Astrocyte (in vitro differentiated cells and primary cell): Measurements from ENCODE around the gene TAS2R3. TPM values are rescaled to one million over a fixed set of nuclear protein-coding genes. Genes with fewer than 3 reads are reported as not detected.
A peak's percentile ranks its signal among the peaks of the same experiment; 100 is the strongest.
"Not testable (repeated sequence)": the region's sequence is repeated elsewhere in the genome, so short reads cannot be mapped to it uniquely, and the experiment has no call there.

ENCODE experiments used
- DNase-seq: peaks from one replicate; pipeline ENCODE4 v3.0.0-alpha.2; 2010; ENCODE audit warnings: low read depth
- FAIRE-seq: peaks from 2 replicates; lab custom pipeline; 2011; peaks lifted over from hg19 to GRCh38; lab: Jason Lieb, UNC
- H2AFZ ChIP-seq: 2 replicates; pipeline ENCODE4 v1.6.0; 2012; ENCODE audit warnings: low read depth, low read length, inconsistent platforms
- H3K27ac ChIP-seq: 2 replicates; pipeline ENCODE4 v1.5.1; 2011; ENCODE audit warnings: low read depth, low read length, inconsistent platforms
- H3K27me3 ChIP-seq: 2 replicates; pipeline ENCODE4 v1.6.0; 2011; ENCODE audit warnings: low read length, inconsistent platforms; ENCODE audit not compliant: insufficient read depth
- H3K36me3 ChIP-seq: 2 replicates; pipeline ENCODE4 v1.5.1; 2011; ENCODE audit warnings: low read length, inconsistent platforms; ENCODE audit not compliant: insufficient read depth
- H3K4me1 ChIP-seq: 2 replicates; pipeline ENCODE4 v1.5.1; 2011; ENCODE audit warnings: low read length, inconsistent platforms; ENCODE audit not compliant: insufficient read depth
- H3K4me2 ChIP-seq: 2 replicates; pipeline ENCODE4 v1.6.0; 2012; ENCODE audit warnings: low read length, inconsistent platforms
- H3K4me3 ChIP-seq: 2 replicates; pipeline ENCODE4 v1.5.1; 2011; ENCODE audit warnings: low read depth, mild to moderate bottlenecking, low read length, inconsistent platforms; ENCODE audit not compliant: insufficient read depth
- H3K79me2 ChIP-seq: 2 replicates; pipeline ENCODE4 v1.6.0; 2012; ENCODE audit warnings: mild to moderate bottlenecking, low read length, inconsistent platforms; ENCODE audit not compliant: insufficient read depth
- H3K9ac ChIP-seq: 2 replicates; pipeline ENCODE4 v1.6.0; 2012; ENCODE audit warnings: mild to moderate bottlenecking, low read length, inconsistent platforms
- H3K9me3 ChIP-seq: 2 replicates; pipeline ENCODE4 v1.5.1; 2012; ENCODE audit warnings: low read depth, mild to moderate bottlenecking, low read length, inconsistent platforms; ENCODE audit not compliant: insufficient read depth
- H4K20me1 ChIP-seq: 2 replicates; pipeline ENCODE4 v1.6.0; 2012; ENCODE audit warnings: low read length, inconsistent platforms; ENCODE audit not compliant: insufficient read depth
- H3K27ac Mint-ChIP-seq: one replicate; pipeline ENCODE4 v1.8.0; 2021; ENCODE audit warnings: mild to moderate bottlenecking, mixed read lengths; ENCODE audit not compliant: unreplicated experiment
- H3K27me3 Mint-ChIP-seq: one replicate; pipeline ENCODE4 v1.8.0; 2021; ENCODE audit warnings: low read depth, mixed read lengths; ENCODE audit not compliant: unreplicated experiment
- H3K36me3 Mint-ChIP-seq: one replicate; pipeline ENCODE4 v1.8.0; 2021; ENCODE audit warnings: low read depth, mixed read lengths; ENCODE audit not compliant: unreplicated experiment
- H3K4me1 Mint-ChIP-seq: one replicate; pipeline ENCODE4 v1.8.0; 2021; ENCODE audit warnings: low read depth, mixed read lengths; ENCODE audit not compliant: unreplicated experiment
- H3K4me3 Mint-ChIP-seq: one replicate; pipeline ENCODE4 v1.8.0; 2021; ENCODE audit warnings: mild to moderate bottlenecking, moderate library complexity, mixed read lengths; ENCODE audit not compliant: unreplicated experiment
- H3K9me3 Mint-ChIP-seq: one replicate; pipeline ENCODE4 v1.8.0; 2021; ENCODE audit warnings: mild to moderate bottlenecking, mixed read lengths; ENCODE audit not compliant: unreplicated experiment
- EZH2 ChIP-seq: IDR thresholded peaks from 2 replicates; pipeline ENCODE4 v1.6.1; 2012; ENCODE audit warnings: mild to moderate bottlenecking, low read length, inconsistent platforms; ENCODE audit not compliant: insufficient read depth
- total RNA-seq: library from RNA; stranded (reverse); gene quantifications from 2 replicates; pipeline ENCODE4 v1.2.1, GENCODE V29; 2021
- TF ChIP-seq, protein P1 (sequence below): IDR thresholded peaks from 2 replicates; pipeline ENCODE4 v1.5.1; 2011; ENCODE audit warnings: low read depth, mild to moderate bottlenecking, inconsistent platforms, low read length, moderate library complexity; ENCODE audit not compliant: insufficient read depth

Gene TAS2R3
- total RNA-seq, 1 donor from 2014 or later = 1.00 TPM

DNA sequence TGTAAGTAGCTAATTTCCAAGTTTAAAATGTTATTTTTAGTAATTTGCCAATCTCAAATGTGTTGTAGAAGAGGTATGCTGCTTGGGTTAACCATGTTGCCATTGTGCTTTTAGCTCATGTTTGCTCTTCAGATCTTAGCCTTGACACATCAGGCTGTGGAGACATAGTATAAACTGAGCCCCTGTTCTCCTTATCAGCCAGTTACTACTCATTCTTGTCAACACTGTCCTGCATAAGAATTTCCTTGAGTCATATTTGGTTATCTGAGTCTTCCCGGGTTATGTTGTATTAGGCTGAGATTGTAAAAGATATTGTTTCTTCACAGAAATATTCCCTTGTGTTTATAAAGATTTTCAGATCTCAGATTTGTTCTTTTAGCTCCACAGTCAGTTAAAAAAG, 21.7 kb upstream of the TAS2R3 start:
- H3K4me1 Mint-ChIP-seq = peaks cover 8% of the 10 kb centered on the region
- Histone ChIP-seq H3K4me3 (no peak overlapping the region), H3K27ac (no peak overlapping the region), H3K9ac (no peak overlapping the region), H3K4me2 (no peak overlapping the region), H4K20me1 (peaks cover 13% of the 10 kb centered on the region), H3K36me3 (peaks cover 50% of the 10 kb centered on the region), H3K4me1 (peaks cover 12% of the 10 kb centered on the region), H3K9me3 (no peaks in the 10 kb centered on the region), H3K79me2 (peaks cover 38% of the 10 kb centered on the region), H3K27me3 (no peaks in the 10 kb centered on the region), H2AFZ (no peak overlapping the region)
- peaks cover 12% of the 10 kb centered on the region for H3K36me3 Mint-ChIP-seq
- FAIRE-seq (no peak), DNase-seq (no peak)
- H3K27ac Mint-ChIP-seq = no peak overlapping the region
- H3K27me3 Mint-ChIP-seq = no peaks in the 10 kb centered on the region
- TF ChIP-seq, protein P1, sequence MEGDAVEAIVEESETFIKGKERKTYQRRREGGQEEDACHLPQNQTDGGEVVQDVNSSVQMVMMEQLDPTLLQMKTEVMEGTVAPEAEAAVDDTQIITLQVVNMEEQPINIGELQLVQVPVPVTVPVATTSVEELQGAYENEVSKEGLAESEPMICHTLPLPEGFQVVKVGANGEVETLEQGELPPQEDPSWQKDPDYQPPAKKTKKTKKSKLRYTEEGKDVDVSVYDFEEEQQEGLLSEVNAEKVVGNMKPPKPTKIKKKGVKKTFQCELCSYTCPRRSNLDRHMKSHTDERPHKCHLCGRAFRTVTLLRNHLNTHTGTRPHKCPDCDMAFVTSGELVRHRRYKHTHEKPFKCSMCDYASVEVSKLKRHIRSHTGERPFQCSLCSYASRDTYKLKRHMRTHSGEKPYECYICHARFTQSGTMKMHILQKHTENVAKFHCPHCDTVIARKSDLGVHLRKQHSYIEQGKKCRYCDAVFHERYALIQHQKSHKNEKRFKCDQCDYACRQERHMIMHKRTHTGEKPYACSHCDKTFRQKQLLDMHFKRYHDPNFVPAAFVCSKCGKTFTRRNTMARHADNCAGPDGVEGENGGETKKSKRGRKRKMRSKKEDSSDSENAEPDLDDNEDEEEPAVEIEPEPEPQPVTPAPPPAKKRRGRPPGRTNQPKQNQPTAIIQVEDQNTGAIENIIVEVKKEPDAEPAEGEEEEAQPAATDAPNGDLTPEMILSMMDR = no peak
- no peak for TF ChIP-seq EZH2
- no peak overlapping the region for H3K4me3 Mint-ChIP-seq
- no peaks in the 10 kb centered on the region for H3K9me3 Mint-ChIP-seq

DNA sequence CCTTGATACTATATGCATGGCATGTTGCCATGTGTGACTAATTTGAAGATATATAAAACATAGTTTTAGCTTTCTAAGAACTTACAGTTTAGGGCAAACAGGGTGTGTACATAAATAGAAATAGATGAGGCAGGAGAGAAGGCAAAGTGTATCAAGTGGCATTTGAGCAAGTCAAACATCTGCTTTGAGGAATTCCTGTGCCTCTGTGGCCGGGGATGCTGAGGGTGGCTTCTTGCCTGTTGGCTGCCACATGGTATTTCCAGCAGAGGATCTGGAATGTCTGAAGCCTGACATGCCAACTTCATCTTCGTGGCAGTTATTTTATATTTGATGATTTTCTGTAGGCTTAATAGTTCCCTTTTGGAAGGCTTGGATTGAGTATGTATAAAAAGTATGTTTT, 19.8 kb upstream of the TAS2R3 start:
- no peak for TF ChIP-seq EZH2
- TF ChIP-seq, protein P1 = no peak
- peaks cover 5% of the 10 kb centered on the region for H3K4me1 ChIP-seq
- peaks cover 8% of the 10 kb centered on the region for H3K4me1 Mint-ChIP-seq
- peaks cover 28% of the 10 kb centered on the region for H3K79me2 ChIP-seq
- H3K36me3 ChIP-seq = peaks cover 59% of the 10 kb centered on the region
- no peak overlapping the region for H3K9ac ChIP-seq
- H3K9me3 Mint-ChIP-seq = no peaks in the 10 kb centered on the region
- H3K4me3 ChIP-seq = no peak overlapping the region
- H3K27ac ChIP-seq = no peak overlapping the region
- no peak overlapping the region for H3K4me3 Mint-ChIP-seq
- no peaks in the 10 kb centered on the region for H3K27me3 Mint-ChIP-seq
- no peak for DNase-seq
- H3K27ac Mint-ChIP-seq = no peak overlapping the region
- no peak for FAIRE-seq
- no peak overlapping the region for H2AFZ ChIP-seq
- peaks cover 13% of the 10 kb centered on the region for H4K20me1 ChIP-seq
- no peak overlapping the region for H3K4me2 ChIP-seq
- H3K9me3 ChIP-seq = no peaks in the 10 kb centered on the region
- no peaks in the 10 kb centered on the region for H3K27me3 ChIP-seq
- peaks cover 12% of the 10 kb centered on the region for H3K36me3 Mint-ChIP-seq

DNA sequence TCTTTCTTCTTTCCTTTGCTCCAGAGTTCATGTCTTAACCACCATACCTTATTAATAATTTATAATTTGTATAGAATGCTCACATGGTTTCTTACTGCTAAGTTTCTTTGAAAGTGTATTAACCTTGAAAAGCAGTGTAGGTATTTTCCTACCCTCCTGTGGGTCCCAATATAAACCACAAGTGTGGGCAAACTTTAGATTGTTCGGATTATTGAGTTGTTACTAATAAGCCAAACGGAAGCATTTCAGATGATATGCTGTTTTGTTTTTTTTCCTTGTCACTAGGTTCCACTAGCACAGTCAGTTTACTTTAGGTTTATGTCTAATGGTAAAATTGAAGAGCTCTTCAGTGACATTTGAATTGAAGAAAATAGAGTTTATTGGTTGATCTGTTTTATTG, 15.5 kb upstream of the TAS2R3 start:
- peaks cover 4% of the 10 kb centered on the region for H3K79me2 ChIP-seq
- H3K36me3 ChIP-seq = peaks cover 71% of the 10 kb centered on the region
- H3K27ac ChIP-seq = peak overlapping the region; percentile 21
- DNase-seq (peak; percentile 46), FAIRE-seq (no peak)
- TF ChIP-seq, protein P1 = no peak
- no peak for TF ChIP-seq EZH2
- H3K4me2 ChIP-seq = no peak overlapping the region
- no peak overlapping the region for H3K9ac ChIP-seq
- H3K9me3 ChIP-seq = peaks cover 18% of the 10 kb centered on the region
- no peaks in the 10 kb centered on the region for H3K4me1 ChIP-seq
- no peak overlapping the region for H3K4me3 ChIP-seq
- peaks cover 4% of the 10 kb centered on the region for H4K20me1 ChIP-seq
- no peak overlapping the region for H2AFZ ChIP-seq
- Mint-ChIP-seq H3K36me3 (peaks cover 42% of the 10 kb centered on the region), H3K27ac (peak overlapping the region; percentile 69), H3K27me3 (no peaks in the 10 kb centered on the region), H3K9me3 (peaks cover 17% of the 10 kb centered on the region), H3K4me1 (no peaks in the 10 kb centered on the region), H3K4me3 (no peak overlapping the region)
- no peaks in the 10 kb centered on the region for H3K27me3 ChIP-seq

DNA sequence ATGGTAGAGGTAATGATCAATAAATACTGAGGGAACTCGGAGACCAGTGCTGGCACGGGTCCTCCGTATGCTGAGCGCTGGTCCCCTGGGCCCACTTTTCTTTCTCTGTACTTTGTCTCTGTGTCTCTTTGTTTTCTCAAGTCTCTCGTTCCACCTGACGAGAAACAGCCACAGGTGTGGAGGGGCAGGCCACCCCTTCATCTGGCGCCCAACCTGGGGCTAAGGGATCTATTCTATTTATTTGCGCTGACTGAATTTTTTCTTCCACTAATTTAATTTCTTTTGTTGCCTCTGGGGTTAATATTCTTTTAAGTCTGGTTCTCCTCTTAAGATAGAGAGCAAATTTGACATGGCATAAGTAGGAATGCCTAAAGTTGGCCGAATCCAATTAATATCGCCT, 12.0 kb upstream of the TAS2R3 start:
- Histone ChIP-seq H3K36me3 (peaks cover 47% of the 10 kb centered on the region), H3K9me3 (peaks cover 18% of the 10 kb centered on the region)
- peaks cover 50% of the 10 kb centered on the region for H3K36me3 Mint-ChIP-seq
- H3K27me3 Mint-ChIP-seq, H2AFZ ChIP-seq, H3K27ac ChIP-seq, H3K27me3 ChIP-seq, H3K4me3 ChIP-seq, H4K20me1 ChIP-seq, H3K4me2 ChIP-seq, H3K4me1 ChIP-seq, H3K79me2 ChIP-seq, H3K9ac ChIP-seq, FAIRE-seq, H3K27ac Mint-ChIP-seq, H3K4me1 Mint-ChIP-seq, H3K4me3 Mint-ChIP-seq, DNase-seq: not testable (repeated sequence)
- H3K9me3 Mint-ChIP-seq = peaks cover 17% of the 10 kb centered on the region
